Gastroesophageal sphincter (tissue), 3 donors: ENCODE data around the gene TMPRSS9.

Experiments used
- CTCF ChIP-seq, 4 experiments: fragments of 200-600 bp in 2 of 4; fragments of 450-650 bp in 2 of 4; sonication (generic) in 1 of 4; IDR thresholded peaks; one replicate each; pipeline ENCODE4 v1.5.1; 2017 to 2019; ENCODE audit warnings: antibody characterized with exemption in 4 of 4, mild to moderate bottlenecking in 2 of 4, moderate library complexity in 2 of 4
- POLR2AphosphoS5 ChIP-seq: sonication (generic); formaldehyde crosslinking; IDR thresholded peaks from one replicate; pipeline ENCODE4 v1.6.1; 2017; ENCODE audit warnings: antibody characterized with exemption

- TF ChIP-seq POLR2AphosphoS5: no peak
- TF ChIP-seq CTCF (IDR thresholded peaks at IDR 0.05): no peak
These were observed 5.3 kb downstream of the TMPRSS9 start for GRCh38 chr19:2365201-2365970.
